Thoracic aorta (tissue), 2 donors: ENCODE results near the gene ACP1. TPM values are rescaled to one million over a fixed set of nuclear protein-coding genes. Genes with fewer than 3 reads are reported as not detected.

ENCODE experiments used
- ATAC-seq: fragments of 150-250 bp; one replicate; pipeline ENCODE4 v1.8.0; 2017; ENCODE audit warnings: low read depth; ENCODE audit not compliant: insufficient number of reproducible peaks, low FRiP score
- DNase-seq: peaks from one replicate; pipeline ENCODE4 v3.0.0-alpha.2; 2020; ENCODE audit warnings: low spot score
- H3K27ac ChIP-seq, 2 donors: fragments of 200-600 bp; sonication (generic); 1 replicate in 1 of 2; 2 replicates in 1 of 2; pipeline ENCODE4 v1.5.1; 2016; ENCODE audit warnings: mild to moderate bottlenecking in 2 of 2, moderate library complexity in 2 of 2
- H3K27me3 ChIP-seq: fragments of 200-600 bp; sonication (generic); replicated peaks from 2 replicates; pipeline ENCODE4 v1.6.0; 2016; ENCODE audit warnings: mild to moderate bottlenecking; ENCODE audit not compliant: insufficient read depth
- H3K36me3 ChIP-seq: fragments of 200-600 bp; sonication (generic); one replicate; pipeline ENCODE4 v1.5.1; 2016
- H3K4me1 ChIP-seq, 2 donors: fragments of 200-600 bp; sonication (generic); 1 replicate in 1 of 2; 2 replicates in 1 of 2; pipeline versions ENCODE4 v1.5.1 to v1.6.0; 2016; ENCODE audit warnings: low read depth in 2 of 2, mild to moderate bottlenecking in 1 of 2; ENCODE audit not compliant: control insufficient read depth in 1 of 2
- H3K4me3 ChIP-seq: fragments of 200-600 bp; sonication (generic); 2 replicates; pipeline ENCODE4 v1.5.1; 2016; ENCODE audit warnings: mild to moderate bottlenecking
- H3K9me3 ChIP-seq: fragments of 200-600 bp; sonication (generic); 2 replicates; pipeline ENCODE4 v1.5.1; 2016
- CTCF ChIP-seq: fragments of 200-600 bp; sonication (generic); IDR thresholded peaks from one replicate; pipeline ENCODE4 v1.5.1; 2019; ENCODE audit warnings: antibody characterized with exemption
- total RNA-seq, 2 donors: library from RNA; depleted of rRNA; stranded (reverse); fragments of >200 nt; gene quantifications; one replicate each; pipeline versions ENCODE4 v1.1.0 to v1.2.3, GENCODE V29; 2016

ACP1 gene
- total RNA-seq, 2 donors from 2014 or later = 77.6 to 85.1 TPM

DNA sequence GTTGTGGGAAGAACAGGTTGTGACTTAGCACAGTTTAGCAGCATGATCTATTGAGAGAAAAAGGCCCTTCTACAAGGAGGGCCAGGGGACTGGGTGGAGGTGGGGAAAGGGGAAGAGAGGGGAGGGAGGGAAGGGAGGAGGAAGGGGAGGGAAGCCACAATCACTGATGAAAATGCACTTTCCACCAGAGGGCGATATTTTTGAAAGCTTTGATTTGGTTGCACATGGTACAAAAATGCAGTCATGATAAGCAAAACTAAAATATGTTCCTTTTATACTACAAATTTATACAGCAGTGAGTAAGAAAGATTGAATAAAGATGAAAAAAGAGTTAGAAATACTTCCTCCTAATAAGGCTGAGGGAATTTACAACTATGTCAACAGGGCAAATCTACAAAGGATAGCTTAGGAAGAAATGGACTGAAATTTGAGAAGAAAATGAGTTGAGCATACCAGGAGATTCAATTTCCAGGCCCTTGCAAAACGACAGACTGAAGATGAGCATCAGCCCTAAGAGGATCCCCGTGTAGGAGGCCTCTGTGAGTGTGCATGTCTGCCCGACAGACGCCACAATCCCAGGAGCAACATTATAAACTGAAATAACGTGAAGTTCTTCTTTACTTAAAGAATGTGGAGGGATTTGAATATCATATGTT is 18.1 kb upstream of the ACP1 start:
- Histone ChIP-seq H3K4me3 (no peak overlapping the region), H3K4me1 (peaks cover 0 to 5% of the 10 kb centered on the region in 2 donors), H3K9me3 (no peaks in the 10 kb centered on the region), H3K36me3 (peaks cover 20% of the 10 kb centered on the region), H3K27me3 (no peaks in the 10 kb centered on the region), H3K27ac (peak overlapping the region in 1 of 2 donors; percentile 34)
- ATAC-seq (peak; percentile 43), DNase-seq (no peak)
- peak; percentile 65 for TF ChIP-seq CTCF

GRCh38 chr2:248724-249123 is 16.0 kb upstream of the ACP1 start:
- Histone ChIP-seq H3K4me1 (peaks cover 0 to 5% of the 10 kb centered on the region in 2 donors), H3K27ac (no peak overlapping the region), H3K4me3 (no peak overlapping the region), H3K27me3 (no peaks in the 10 kb centered on the region), H3K9me3 (no peaks in the 10 kb centered on the region), H3K36me3 (peaks cover 23% of the 10 kb centered on the region)
- TF ChIP-seq CTCF = no peak
- DNase-seq (no peak), ATAC-seq (no peak)

GRCh38 chr2:249538-250042 is 15.2 kb upstream of the ACP1 start:
- no peaks in the 10 kb centered on the region for H3K9me3 ChIP-seq
- peaks cover 0 to 5% of the 10 kb centered on the region in 2 donors for H3K4me1 ChIP-seq
- no peak overlapping the region for H3K27ac ChIP-seq
- peaks cover 22% of the 10 kb centered on the region for H3K36me3 ChIP-seq
- H3K4me3 ChIP-seq = no peak overlapping the region
- no peak for TF ChIP-seq CTCF
- no peak for DNase-seq
- H3K27me3 ChIP-seq = no peaks in the 10 kb centered on the region
- ATAC-seq = no peak

DNA sequence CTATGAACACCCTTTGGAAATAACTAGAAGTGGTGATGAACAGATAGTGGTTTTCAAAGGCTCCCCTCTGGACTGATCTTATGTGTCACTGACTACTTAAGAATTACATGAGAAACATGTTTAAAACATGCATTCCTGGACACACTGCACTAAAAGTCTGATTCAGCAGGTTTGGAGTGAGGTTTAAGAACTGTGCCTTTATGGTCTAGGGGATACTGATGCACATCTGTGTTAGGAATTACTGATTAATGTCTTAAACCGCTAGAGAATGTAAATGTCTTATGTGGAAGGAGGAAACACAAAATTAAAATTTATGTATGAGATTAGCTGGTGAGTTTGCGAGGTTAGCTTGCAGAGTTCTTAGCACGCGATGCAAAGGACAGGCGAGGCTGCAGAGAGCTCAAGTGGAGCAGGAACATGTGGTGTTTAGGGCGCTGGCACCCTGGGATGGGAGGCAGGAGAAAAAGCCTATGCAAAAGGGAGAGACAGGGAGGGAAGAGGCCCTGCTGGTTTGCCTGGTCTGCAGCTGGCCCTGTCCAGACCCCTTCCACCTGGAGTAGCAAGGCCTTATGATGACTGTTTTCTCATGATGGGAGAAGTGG is 12.6 kb upstream of the ACP1 start:
- H3K27ac ChIP-seq = no peak overlapping the region
- H3K4me3 ChIP-seq = no peak overlapping the region
- no peaks in the 10 kb centered on the region for H3K9me3 ChIP-seq
- DNase-seq = no peak
- H3K27me3 ChIP-seq = no peaks in the 10 kb centered on the region
- ATAC-seq = no peak
- no peaks in the 10 kb centered on the region for H3K4me1 ChIP-seq
- no peak for TF ChIP-seq CTCF
- peaks cover 12% of the 10 kb centered on the region for H3K36me3 ChIP-seq

GRCh38 chr2:253202-253638 is 11.5 kb upstream of the ACP1 start:
- Histone ChIP-seq H3K36me3 (peaks cover 9% of the 10 kb centered on the region), H3K9me3 (peaks cover 4% of the 10 kb centered on the region), H3K4me3 (no peak overlapping the region), H3K27ac (no peak overlapping the region), H3K27me3 (no peaks in the 10 kb centered on the region), H3K4me1 (no peaks in the 10 kb centered on the region)
- no peak for DNase-seq
- TF ChIP-seq CTCF = no peak
- no peak for ATAC-seq
